Inflammatory macrophage (primary cell): ENCODE results near the gene FDPS.
"Not testable (repeated sequence)": the region's sequence is repeated elsewhere in the genome, so short reads cannot be mapped to it uniquely, and the experiment has no call there.

ENCODE experiments used
- DNase-seq, 2 donors: peaks; one replicate each; pipeline ENCODE4 v3.0.0-alpha.2; 2020 to 2022

FDPS gene

GRCh38 chr1:155285631-155286044, 23.0 kb upstream of the FDPS start:
- DNase-seq, result no peak

DNA sequence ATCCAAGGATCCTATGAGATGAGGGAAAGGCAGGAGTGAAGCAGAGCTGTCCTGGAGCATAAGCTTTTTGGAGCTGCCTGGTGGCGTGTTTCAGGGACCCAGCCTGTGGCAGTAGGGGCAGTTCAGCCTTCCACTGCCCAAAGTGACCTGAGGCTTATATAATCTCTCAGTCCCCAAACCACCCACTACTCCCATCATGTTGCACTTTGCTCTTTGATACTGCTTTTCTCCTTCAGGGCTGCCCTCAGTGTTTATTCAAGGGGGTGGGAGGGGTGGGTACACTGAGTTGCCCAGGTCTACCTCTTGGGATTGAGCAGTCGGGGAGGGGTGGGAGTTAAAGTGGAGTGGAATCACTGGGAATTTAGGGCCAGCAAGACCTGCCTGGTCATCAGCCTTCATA, 22.1 kb upstream of the FDPS start:
- no peak for DNase-seq

DNA sequence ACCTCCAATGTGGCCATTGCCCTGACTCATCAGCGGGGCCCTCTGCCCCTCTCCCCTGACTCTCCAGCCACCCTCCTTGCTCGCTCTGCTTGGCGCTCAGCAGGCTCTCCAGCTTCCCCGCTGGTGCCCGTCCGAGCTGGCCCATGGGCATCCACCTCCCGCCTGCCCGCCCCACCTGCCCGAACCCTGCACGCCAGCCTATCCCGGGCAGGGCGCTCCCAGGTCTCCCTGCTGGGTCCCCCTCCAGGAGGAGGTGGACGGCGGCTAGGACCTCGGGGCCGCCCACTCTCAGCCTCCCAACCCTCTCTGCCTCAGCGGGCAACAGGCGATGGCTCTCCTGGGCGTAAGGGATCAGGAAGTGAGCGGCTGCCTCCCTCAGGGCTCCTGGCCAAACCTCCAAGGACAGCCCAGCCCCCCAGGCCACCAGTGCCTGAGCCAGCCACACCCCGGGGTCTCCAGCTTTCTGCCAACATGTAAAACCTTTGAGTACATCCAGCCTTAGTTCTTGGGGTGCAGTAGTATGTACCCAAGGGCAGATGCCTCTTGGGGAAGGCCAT, 20.6 kb upstream of the FDPS start:
- no peak for DNase-seq

DNA sequence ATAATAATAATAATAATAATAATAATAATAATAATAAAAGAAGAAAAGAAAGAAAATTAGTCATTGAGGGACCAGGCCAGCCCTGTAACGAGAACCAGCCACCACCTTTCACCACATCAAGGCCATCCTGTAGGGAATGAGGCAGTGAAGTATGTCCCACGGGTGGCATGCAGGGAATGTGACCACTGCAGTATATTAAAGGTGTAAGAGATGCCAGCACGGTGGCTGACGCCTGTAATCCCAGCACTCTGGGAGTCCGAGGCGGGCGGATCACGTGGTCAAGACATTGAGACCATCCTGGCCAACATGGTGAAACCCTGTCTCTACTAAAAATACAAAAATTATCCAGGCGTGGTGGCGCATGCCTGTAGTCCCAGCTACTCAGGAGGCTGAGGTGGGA, 17.7 kb upstream of the FDPS start:
- DNase-seq, result not testable (repeated sequence)

- no peak for DNase-seq
Measured at GRCh38 chr1:155293086-155293749, 15.4 kb upstream of the FDPS start.

GRCh38 chr1:155294520-155295182, 14.0 kb upstream of the FDPS start:
- no peak for DNase-seq

DNA sequence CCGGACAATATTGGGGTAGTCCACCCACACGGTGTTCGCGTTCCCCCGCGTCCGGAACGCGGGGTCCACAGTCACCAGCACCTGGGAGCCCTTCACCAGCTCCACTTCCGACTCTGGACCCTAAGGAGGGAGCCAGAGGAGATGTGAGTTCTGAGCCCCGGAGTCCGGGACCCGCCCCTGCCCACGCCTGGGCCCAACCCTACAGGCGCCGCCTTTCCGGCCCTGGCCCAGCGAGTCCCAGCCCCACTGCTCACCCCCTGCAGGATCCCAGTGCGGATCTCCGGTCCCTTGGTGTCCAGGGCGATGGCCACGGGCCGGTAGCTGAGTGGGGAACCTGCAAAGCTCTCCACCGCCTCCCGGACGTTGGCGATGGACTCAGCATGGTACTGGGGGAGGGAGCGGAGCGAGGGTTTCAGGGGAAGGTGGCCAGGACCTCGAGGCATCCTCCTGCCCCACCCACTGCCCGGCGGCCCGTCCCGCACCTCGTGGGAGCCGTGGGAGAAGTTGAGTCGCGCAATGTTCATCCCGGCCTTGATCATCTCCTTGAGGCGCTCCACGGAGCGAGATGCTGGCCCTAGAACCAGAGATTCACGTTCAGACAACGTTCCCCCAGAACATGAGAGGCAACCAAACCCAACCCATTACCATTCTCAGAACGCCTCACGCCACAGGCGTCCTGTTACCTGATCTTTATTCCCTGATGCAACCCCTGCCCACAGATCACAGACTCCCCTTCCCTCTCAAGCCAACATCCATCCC, 13.3 kb upstream of the FDPS start:
- no peak for DNase-seq

DNA sequence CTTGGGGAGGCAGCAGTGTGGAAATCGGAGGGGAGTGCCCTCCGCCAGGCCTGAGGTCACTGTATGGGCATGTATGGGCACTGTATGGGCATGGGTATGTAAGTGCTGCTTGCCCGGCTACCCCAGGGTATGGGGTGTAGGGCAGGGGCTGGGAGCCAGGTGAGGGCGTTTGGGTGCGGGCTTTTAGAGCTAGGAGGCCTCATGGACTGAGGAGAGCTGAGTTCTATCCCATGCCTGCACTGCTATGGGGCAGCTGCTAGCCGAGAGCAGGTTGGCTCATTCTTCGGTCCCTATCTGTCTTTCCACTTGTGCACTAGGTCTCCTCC, 12.8 kb upstream of the FDPS start:
- DNase-seq, result no peak

- DNase-seq, result no peak
Measured at GRCh38 chr1:155296661-155297060, 12.0 kb upstream of the FDPS start.

DNA sequence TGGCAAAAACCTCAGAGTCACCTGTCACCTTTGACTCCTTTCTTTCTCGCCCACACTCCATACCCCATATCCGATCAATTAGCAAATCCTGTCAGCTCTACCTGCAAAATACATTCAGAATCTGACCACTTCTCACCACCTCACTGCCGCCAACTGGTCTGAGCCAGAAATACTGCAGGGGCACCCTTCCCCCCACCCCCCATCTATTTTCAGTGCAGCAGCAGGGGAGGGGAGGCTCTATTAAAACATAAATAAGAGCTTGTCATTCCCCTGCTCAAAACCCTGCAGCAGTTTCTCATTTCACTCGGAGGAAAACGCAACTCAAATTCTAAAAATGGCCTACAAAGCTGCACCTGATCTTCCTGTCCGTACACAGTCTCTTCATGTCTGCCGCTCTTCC, 11.3 kb upstream of the FDPS start:
- DNase-seq, result no peak

- no peak for DNase-seq
Measured at GRCh38 chr1:155300024-155300423, 8.6 kb upstream of the FDPS start.

DNA sequence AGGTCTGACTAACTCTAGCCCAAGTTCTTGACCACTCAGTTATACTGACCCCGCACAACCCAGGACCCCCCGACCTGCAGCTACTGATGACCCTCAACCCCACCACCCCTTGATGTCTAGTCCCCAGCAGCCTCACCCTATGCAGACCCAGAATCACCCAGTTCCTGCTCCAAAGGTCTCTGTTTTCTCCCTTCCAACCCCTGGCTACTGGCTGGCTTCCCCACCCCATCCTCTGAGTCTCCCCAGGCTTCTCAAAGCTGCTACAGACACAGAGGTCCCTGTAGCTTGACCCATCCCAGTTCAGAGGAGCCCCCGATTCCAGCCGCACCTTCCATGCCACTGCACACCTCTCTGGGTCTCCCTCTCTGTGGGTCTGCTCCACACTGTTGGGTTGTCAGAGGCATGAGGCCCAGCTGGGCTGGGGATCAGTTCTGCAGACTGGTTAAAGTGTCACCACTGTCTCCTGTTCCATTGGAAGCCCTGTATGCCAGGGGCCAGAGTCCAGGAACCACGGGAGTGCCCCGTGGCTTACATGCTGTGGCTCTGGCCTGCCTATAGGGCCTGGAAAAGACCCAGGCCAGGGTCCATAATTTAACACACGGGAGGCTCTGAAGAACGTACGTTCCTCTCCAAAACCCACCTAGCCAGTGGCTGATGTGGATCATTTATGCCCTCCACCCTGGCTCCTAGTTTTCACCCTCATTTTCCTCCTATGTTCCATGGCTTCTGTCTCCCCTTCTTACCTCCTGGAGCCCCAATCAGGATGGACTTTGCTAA, 7.9 kb upstream of the FDPS start:
- no peak for DNase-seq

- no peak for DNase-seq
Measured at GRCh38 chr1:155301342-155301841, 7.3 kb upstream of the FDPS start, which contains the start of gene PKLR. PKLR (minus strand) TSS chr1:155301438; CDS start chr1:155301395, 43 bp downstream.

DNA sequence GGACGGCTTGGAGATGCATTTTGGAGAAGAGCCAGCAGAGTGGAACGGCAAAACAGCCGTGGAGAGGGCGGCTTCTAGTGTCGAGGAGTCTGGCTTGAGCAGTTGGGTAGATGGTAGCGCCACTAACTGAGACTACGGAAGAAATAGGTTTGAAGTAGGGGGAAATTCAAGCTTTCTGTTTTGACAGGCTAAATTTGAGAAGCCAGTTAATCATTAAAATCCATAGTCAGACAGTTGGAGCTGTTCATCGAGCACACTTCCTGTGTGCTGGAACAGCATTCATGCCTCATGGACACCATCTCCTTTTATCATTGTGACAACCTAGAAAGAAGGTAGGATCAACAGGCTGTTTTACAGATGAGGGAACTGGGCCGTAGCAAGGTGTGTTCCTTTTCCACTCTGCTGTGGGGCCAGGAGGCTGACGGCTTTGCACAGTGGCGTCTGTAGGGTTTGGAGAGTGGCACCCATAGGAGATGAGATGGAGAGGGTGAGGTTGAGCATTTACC, 4.1 kb upstream of the FDPS start:
- no peak for DNase-seq

- no peak for DNase-seq
Measured at GRCh38 chr1:155305881-155306391, 2.7 kb upstream of the FDPS start.

DNA sequence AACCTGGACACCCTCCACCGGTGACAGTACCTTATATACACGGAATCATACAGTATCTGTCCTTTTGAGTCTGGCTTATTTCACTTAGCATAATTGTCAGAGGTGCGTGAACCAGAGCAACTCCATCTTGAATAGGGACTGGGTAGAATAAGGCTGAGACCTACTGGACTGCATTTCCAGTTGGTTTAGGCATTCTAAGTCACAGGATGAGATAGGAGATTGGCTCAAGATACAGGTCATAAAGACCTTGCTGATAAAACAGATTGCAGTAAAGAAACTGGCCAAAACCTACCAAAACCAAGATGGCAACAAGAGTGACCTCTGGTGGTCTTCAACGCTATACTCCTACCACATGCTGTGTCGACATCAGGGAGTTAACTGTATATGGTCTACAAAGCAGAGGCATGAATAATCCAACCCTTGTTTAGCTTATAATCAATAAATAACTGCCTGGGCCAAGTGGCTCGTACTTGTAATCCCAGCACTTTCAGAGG, 1.4 kb upstream of the FDPS start:
- peak; percentile 35 to 38 for DNase-seq

DNA sequence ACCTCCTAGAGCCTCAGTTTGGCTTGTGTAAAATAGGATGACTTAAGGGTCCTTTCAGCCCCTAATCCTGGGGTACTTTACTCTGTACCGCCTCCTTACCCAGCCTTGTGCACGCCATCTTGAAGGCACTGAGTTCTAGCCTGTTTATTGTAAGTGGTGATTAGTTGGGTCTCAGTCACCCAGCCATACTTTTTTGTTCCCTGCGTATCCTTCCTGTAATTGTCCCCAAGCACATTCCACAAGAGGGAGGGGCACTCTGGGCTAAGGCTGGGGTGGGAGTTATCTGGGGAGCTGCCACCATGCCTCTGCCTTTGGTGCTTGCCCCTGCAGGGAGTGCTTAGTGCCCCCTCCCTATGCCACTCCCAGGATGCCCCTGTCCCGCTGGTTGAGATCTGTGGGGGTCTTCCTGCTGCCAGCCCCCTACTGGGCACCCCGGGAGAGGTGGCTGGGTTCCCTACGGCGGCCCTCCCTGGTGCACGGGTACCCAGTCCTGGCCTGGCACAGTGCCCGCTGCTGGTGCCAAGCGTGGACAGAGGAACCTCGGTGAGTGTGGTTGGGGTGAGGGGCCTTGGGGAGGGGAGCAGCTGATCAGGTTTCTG, 856 bp downstream of the FDPS start:
- DNase-seq, result no peak

DNA sequence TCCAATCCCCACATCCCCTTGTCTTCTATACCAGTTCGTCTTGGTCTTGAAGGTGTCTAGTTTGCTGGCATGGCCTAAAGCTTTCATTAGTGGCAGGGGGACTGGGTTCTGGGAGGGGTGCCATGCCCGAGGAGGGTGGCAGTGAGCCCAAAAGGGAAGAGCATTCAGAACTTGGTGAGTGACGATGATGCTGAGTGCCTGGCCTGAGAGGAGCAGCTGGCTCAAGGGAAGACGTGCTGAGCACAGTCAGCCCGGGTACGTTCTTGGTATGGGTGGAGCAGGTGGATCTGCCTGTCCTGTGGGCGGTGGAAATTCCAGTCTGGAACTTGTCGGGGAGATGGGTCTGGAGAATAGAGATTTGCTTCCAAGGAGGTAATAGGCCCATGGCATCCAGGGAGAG, 4.6 kb downstream of the FDPS start:
- DNase-seq, result no peak

DNA sequence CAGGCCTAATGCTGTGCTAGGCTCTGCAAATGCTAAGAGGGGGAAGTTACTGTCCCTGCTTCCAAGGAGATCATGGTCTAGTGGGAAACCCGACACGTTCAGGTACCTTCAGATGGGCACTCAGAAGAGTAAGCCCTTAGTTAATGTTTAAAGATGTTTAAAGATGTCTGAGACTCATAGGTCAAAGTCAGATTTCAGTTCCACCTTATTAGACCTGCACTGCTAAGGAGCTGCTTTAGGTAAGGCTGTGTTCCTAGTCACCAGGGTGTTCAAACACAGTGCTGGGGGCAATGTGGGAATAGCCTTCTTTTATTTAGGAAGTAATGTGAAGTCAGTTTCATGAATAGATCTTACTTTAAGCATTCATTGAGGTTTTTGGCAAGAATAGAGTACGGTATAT, 8.3 kb downstream of the FDPS start:
- no peak for DNase-seq

DNA sequence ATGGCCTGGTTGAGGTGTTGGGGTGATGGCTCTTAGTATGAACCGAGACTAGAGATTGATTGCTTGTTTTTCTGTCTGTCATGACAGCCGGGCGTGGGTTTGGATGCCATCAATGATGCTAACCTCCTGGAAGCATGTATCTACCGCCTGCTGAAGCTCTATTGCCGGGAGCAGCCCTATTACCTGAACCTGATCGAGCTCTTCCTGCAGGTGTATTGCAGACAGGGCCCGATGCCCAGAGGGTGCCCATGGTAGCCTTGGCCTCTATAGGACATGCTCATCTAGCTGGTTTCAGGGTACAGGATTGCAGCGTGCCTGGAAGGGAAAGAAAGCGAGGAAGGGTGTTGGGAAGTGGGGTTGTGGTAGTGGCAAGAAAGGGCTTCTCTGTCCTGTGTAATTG, 9.4 kb downstream of the FDPS start:
- no peak for DNase-seq

- DNase-seq, result no peak
Measured at GRCh38 chr1:155319536-155319935, 10.9 kb downstream of the FDPS start.

GRCh38 chr1:155320252-155320651, 11.6 kb downstream of the FDPS start:
- DNase-seq, result no peak
